Activated T-cell treated with anti-CD3 and anti-CD28 coated beads for 4 hours (primary cell): ENCODE results near the gene BANF1.

Experiments
- DNase-seq: peaks from one replicate; pipeline ENCODE4 v3.0.0-alpha.2; 2020

Gene BANF1

GRCh38 chr11:66001942-66002647 lies at the start of gene BANF1, which contains the start of gene EIF1AD:
TSS of gene BANF1 (plus strand) at chr11:66002503. CDS start at chr11:66003251, 748 bp downstream.
TSS of gene EIF1AD (minus strand) at chr11:66002157. CDS start at chr11:66000389, 1,768 bp downstream.
- peak; percentile 84 for DNase-seq

- DNase-seq = no peak
Observed at GRCh38 chr11:65953471-65953870, 48.8 kb upstream of the BANF1 start.

GRCh38 chr11:65954771-65955170 lies 47.5 kb upstream of the BANF1 start:
- DNase-seq = no peak

GRCh38 chr11:65958291-65958690 lies 44.0 kb upstream of the BANF1 start:
- DNase-seq = no peak

GRCh38 chr11:65958774-65959420 lies 43.4 kb upstream of the BANF1 start:
- DNase-seq = no peak

GRCh38 chr11:65960824-65961266 lies 41.5 kb upstream of the BANF1 start:
- no peak for DNase-seq

GRCh38 chr11:65961267-65962140 lies 40.8 kb upstream of the BANF1 start, which contains the start of gene SART1:
TSS of gene SART1 (plus strand) at chr11:65961734. CDS start at chr11:65961781, 47 bp downstream.
- DNase-seq = peak; percentile 89

GRCh38 chr11:65962141-65962564 lies 40.1 kb upstream of the BANF1 start:
- DNase-seq = no peak

GRCh38 chr11:65964906-65965305 lies 37.4 kb upstream of the BANF1 start:
- no peak for DNase-seq

GRCh38 chr11:65965986-65966762 lies 36.1 kb upstream of the BANF1 start:
- no peak for DNase-seq

- DNase-seq = no peak
Observed at GRCh38 chr11:65967329-65967934, 34.9 kb upstream of the BANF1 start.

GRCh38 chr11:65968600-65969482 lies 33.5 kb upstream of the BANF1 start:
- no peak for DNase-seq

- no peak for DNase-seq
Observed at GRCh38 chr11:65972116-65972515, 30.2 kb upstream of the BANF1 start.

- no peak for DNase-seq
Observed at GRCh38 chr11:65973439-65974110, 28.7 kb upstream of the BANF1 start.

- no peak for DNase-seq
Observed at GRCh38 chr11:65975771-65976170, 26.5 kb upstream of the BANF1 start.

- DNase-seq = no peak
Observed at GRCh38 chr11:65976216-65977176, 25.8 kb upstream of the BANF1 start.

GRCh38 chr11:65977621-65978390 lies 24.5 kb upstream of the BANF1 start:
- no peak for DNase-seq
